ENCODE measurements around the gene CREB3L1.

Gene CREB3L1

DNA sequence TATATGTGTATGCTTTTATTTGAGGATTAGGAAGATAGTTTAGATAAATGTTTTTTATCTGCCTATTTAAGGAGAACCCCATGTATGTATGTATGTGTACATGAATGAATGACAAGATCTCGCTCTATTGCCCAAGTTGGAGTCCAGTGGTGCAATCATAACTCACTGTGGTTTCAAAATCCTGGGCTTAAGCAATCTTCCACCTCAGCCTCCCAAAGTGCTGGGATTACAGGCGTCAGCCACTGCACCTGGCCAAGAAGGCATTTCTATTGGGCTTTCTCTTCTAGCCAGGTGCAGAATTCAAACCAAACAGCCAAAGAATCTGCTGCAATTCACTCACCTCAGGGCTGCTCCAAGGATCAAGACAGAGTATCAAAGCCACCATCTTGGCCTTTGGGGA is 44.3 kb downstream of the CREB3L1 start:
- no peak for DNase-seq (ENCODE audit: low read depth in 3 of 3, low spot score in 1 of 3)

DNA sequence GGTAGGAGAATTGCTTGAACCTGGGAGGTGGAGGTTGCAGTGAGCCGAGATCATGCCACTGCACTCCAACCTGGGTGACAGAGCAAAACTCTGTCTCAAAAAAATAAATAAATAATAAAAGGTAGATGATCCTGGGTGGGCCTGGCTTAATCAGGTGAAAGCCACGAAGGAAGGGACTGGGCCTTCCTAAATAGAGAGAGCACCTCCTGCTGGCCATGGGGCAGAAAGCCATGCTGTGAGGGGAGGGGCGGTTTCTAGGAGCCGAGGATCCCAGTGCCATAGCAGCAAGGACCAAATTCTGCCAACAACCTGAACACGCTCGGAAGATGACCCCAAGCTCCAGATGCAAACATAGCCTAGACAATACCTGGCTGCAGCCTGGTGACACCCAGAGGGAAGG is 45.3 kb downstream of the CREB3L1 start:
- DNase-seq (ENCODE audit: low read depth in 3 of 3, low spot score in 1 of 3) = no peak

DNA sequence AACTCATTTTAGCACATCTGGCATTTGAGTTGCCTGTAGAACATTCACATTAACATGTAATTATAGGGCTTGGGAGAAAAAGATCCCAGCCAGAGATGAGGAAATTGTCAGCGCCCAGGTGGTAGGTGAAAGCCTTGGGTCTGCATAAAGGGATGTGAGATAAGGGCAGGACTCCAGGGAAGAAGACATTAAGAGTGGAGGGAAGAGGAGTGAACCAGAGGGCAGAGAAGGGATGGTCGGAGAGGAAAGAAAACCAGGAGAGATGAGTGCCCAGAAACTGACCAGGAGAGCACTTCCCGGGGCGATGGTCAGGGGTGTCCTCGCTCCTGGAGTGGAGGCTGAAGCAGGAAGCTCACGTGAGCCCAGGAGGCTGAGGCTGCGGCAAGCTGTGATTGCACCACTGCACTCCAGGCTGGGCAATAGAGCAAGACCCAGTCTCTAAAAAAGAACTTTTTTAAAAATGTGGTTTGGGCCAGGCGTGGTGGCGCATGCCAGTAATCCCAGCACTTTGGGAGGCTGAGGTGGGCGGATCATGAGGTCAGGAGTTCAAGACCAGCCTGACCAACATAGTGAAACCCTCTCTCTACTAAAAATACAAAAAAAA is 49.5 kb downstream of the CREB3L1 start:
- DNase-seq (ENCODE audit: low read depth in 3 of 3, low spot score in 1 of 3) = no peak

DNA sequence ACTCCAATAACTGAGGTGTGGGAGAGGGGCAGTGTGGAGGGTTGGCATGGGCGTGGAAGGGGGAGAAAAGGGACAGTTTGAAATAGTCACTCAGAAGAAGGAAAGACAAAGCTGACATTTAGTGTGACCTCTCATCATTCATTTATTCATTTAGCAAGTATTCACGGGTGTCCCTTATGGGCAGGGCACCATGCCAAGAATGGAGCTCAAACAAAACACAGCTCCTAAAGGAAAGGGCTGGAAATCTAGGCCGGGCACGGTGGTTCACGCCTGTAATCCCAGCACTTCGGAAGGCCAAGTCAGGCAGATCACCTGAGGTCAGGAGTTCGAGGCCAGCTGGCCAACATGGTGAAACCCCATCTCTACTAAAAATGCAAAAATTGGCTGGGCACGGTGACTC is 50.4 kb downstream of the CREB3L1 start:
- no peak for DNase-seq (ENCODE audit: low read depth in 3 of 3, low spot score in 1 of 3)

GRCh38 chr11:46330154-46330553 is 52.7 kb downstream of the CREB3L1 start:
- no peak for DNase-seq (ENCODE audit: low read depth in 3 of 3, low spot score in 1 of 3)

DNA sequence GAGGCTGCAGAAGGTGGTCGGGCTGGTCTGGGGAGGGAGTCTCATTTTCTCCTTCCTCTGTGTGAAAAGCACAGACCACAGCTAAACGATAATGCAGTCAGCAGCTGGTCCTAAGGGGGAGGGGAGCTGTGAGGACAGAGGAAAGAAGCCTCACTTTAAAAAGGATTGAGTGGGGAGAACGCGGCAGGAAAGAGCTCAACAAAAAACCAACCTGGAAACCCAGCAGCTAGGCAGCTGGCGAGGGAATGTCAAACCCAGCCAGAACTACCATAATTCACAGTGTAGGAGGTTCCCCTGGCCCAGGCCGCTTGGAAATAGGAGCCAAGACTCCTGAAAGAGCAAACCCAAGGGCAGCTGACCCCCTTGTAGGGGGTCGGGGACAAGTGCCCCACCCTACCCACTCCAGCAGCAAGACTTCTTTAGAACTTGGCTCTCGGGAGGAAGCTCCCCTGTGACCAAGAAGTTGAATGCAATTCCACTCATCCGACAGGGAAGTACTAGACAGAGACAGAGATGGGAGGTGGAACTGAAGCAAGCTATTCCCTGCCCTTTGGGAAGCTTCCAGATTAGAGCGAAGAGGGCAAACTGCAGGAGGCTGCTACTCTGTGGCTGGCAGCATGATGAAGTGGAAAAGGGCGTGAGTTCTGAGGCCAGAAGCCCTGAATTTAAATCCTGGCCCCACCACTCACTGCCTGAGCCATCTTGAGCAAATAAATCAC is 53.3 kb downstream of the CREB3L1 start:
- DNase-seq (ENCODE audit: low read depth in 3 of 3, low spot score in 1 of 3) = no peak

GRCh38 chr11:46331282-46331984 is 54.0 kb downstream of the CREB3L1 start:
- DNase-seq (ENCODE audit: low read depth in 3 of 3, low spot score in 1 of 3) = no peak

DNA sequence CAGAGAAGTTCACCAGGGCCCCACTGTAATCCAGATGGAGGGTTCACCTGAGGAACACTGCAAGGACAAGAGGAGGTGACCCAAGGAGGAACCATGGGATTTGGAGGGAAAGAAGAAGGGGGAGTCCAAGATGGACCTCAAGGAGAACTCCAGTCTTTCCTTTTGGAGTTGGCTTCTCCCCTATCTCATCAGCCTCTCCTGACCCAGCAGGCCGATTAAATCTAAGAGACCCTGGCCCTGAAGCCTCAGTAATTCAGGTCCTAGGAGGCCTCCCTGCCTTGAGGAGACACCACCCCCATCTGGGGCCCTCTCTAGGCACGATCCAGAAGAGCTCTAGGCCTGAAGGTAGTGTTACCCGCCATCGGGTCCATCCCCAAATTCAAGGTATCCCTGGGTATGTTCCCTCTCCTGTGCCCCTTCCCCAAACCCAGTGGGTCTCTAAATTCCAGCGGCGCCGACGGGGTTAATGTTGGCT is 54.7 kb downstream of the CREB3L1 start:
- no peak for DNase-seq (ENCODE audit: low read depth in 3 of 3, low spot score in 1 of 3)

GRCh38 chr11:46332568-46333393 is 55.3 kb downstream of the CREB3L1 start:
- DNase-seq (ENCODE audit: low read depth in 3 of 3, low spot score in 1 of 3) = peak in 1 of 3 donors; percentile 60

DNA sequence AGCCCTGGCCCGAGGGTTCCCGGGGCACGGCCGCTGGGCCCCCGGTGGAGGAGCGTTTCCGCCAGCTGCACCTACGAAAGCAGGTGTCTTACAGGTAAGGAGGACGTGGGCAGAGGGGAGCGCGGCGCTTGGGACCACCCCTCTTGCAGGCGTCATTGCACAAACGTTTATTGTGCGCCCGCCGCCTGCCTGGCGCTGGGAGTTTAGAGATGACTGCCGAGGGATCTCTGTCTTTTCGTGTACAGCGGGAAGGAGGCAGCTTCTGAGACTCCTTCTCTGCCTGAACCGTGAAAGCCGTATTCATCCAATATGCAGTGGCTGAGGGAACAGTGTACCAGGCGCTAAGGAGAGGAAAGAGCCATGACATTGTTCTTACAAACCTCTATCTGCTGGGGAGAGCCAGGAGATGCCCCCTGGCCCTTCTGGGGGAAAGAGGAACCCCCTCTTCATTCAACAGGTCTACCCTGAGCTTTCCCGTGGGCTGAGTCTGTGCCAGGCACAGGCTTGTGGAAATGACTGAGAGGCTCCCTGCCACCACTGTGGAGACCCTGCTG is 56.0 kb downstream of the CREB3L1 start:
- no peak for DNase-seq (ENCODE audit: low read depth in 3 of 3, low spot score in 1 of 3)

DNA sequence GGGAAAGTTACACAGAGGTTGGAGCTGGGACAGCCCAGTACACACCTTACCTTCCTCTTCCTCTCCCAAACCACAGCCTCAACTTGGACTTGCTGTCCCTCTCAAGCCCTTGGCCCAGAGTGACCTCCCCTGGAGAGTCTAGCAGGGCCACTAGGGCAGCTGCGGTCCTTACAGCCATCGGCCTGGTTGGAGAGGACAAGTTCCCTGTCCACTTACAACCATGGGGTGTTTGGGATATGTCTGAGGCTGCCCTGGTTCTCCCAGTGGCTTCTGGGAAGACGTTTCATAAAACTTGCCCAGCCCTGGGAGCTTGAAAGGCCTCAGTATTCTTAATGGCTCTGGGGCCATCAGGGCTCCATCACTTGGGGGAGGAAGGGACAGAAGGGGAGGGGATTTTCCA is 56.7 kb downstream of the CREB3L1 start:
- DNase-seq (ENCODE audit: low read depth in 3 of 3, low spot score in 1 of 3) = no peak

- DNase-seq (ENCODE audit: low read depth in 3 of 3, low spot score in 1 of 3) = no peak
These were observed 57.8 kb downstream of the CREB3L1 start for GRCh38 chr11:46335271-46335670.

- no peak for DNase-seq (ENCODE audit: low read depth in 3 of 3, low spot score in 1 of 3)
These were observed 58.6 kb downstream of the CREB3L1 start for GRCh38 chr11:46335890-46336562.

DNA sequence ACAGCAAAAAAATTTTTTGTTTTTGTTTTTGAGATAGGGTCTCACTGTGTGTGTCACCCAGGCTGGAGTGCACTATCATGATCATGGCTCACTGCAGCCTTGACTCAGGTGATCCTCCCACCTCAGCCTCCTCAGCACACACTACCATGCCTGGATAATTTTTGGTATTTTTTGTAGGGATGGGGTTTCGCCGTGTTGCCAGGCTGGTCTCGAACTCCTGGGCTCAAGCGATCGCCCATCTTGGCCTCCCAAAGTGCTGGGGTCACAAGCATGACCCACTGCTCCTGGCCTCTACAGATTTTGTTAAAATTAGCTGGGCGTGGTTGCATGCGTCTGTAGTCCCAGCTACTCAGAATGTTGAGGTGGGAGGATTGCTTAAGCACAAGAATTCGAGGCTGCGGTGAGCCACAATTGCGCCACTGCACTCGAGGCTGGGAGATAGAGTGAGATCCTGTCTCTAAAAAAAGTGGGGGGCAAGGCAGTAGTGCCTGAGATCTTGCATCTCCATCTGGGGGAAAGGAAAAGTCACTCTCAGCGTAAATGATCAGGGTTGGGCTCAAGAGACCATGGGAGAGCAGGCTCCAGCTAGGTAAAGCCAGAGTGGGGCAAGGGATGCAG is 59.2 kb downstream of the CREB3L1 start:
- no peak for DNase-seq (ENCODE audit: low read depth in 3 of 3, low spot score in 1 of 3)

GRCh38 chr11:46337626-46338345 is 60.3 kb downstream of the CREB3L1 start:
- DNase-seq (ENCODE audit: low read depth in 3 of 3, low spot score in 1 of 3) = no peak

DNA sequence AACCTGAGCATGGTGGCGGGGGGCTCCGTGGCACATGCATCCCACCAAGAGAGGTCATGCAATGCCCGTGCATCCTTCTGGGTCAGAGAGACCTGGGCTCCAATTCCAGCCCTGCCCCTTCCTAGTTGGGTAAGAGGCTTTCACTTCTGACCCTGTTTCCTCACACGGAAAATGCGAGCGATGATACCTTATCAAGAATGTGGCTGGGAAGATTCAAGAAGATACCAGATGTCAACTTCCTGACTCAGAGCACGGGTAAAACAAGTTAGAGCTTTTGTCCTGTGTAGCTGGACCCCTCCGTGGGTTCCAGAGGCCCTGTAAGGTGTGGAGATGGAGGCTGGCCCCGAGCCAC is 61.1 kb downstream of the CREB3L1 start:
- no peak for DNase-seq (ENCODE audit: low read depth in 3 of 3, low spot score in 1 of 3)

DNA sequence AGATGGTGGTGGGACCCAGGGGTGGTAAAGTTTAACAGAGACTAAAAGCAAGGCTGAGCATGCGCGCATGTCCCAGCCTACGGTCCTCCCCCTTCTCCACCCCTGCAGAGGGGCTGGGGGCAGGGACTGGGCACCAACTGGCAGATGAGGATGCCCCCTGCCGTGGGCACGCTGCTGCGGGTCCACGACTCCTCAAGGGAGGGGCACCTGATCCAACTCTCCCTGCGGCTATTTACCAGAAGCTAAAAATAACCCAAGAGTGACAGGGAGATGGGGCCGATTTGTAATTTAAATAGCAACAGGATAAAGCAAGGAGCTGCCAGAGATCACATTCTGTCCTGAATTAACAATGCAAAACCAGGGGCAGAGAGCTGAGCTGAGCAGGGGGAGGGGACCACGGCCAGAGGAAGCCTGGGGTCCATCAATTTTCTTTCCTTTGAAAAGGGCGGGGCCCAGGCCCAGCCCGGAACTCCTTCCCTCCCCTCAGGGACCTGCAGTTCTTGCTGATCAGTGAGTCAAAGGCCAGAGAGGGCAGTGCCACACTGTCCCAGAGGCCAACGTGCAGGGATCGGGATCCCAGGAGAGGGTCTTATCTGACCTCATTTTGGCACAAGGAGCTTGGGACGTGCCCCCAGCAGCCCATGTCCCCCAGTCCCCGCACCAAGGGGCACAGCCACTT is 61.7 kb downstream of the CREB3L1 start:
- DNase-seq (ENCODE audit: low read depth in 3 of 3, low spot score in 1 of 3) = no peak

DNA sequence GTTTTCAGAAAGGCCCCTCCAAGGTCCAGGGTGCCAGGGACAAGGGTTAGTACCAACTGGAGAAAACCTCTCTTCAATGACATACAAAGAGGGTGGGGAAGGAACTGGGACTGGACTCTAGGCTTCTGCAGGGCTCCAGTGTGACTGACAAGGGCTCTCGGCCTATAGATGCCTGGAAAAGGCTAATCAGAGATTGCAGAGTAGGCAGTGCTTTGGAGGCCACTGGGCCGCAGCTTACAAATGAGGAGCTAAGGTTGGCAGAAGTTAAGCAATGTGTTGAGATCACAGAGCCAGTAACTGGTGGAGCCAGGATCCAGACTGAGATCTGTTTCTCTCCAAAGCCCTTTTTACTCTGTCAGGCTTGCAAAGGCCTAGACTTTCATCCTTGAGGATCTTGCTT is 62.4 kb downstream of the CREB3L1 start:
- no peak for DNase-seq (ENCODE audit: low read depth in 3 of 3, low spot score in 1 of 3)

DNA sequence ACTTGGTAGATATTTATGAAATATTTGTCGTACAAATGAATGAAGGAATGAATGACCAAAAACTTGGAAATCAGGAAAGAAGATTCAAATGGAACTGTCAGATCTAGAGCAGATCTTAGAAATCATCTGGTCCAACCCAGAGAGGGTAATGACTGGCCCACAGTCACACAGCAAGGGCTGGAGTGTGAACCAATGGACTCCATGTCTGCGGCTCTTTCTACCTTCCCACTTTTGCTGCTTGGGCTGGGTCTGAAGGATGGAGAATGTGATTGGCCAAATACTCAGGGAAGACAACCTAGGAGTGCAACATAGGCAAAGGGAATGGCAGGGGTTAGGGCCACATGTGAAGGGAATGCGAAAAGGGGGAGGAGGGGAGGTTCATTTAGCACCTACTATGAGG is 64.0 kb downstream of the CREB3L1 start:
- DNase-seq (ENCODE audit: low read depth in 3 of 3, low spot score in 1 of 3) = no peak

Measured in stimulated activated CD4-positive, alpha-beta T cell treated with anti-CD3 and anti-CD28 coated beads, TNF-alpha, amount 100 ng/mL, for 1 hour (primary cell).